ENCODE measurements around the gene PRSS1. TPM values are rescaled to one million over a fixed set of nuclear protein-coding genes. Genes with fewer than 3 reads are reported as not detected.

The PRSS1 gene
- total and polyA plus RNA-seq, 2 donors (not counting 1 experiment from before 2014, with no cell fraction given), result not detected

GRCh38 chr7:142784096-142784495, 34.8 kb downstream of the PRSS1 start:
- no peaks in the 10 kb centered on the region for H3K27me3 ChIP-seq (replicated peaks in 1 of 4; ENCODE audit: control extremely low read depth in 1 of 4, control insufficient read depth in 3 of 4, insufficient read depth in 4 of 4, low read length in 3 of 4)
- WGBS (ENCODE audit: insufficient coverage), result 93% methylated on average over 4 of the region's 7 CpGs
- H3K9me3 Mint-ChIP-seq (ENCODE audit: insufficient read depth), result peaks cover 2% of the 10 kb centered on the region
- POLR2A ChIA-PET, result interaction anchor here (3.6 to 18.8 kb wide), 3 partner anchors 12 to 71 kb away, joined by 24 to 961 read pairs (median 205); partner anchors contain the start of gene EPHB6
- no peak overlapping the region for H3K9ac ChIP-seq (ENCODE audit: low read length)
- H3K4me2 ChIP-seq (replicated peaks; ENCODE audit: low read depth, low read length, poor library complexity, severe bottlenecking), result no peak overlapping the region
- TF ChIP-seq EZH2 (IDR thresholded peaks at IDR 0.05; ENCODE audit: borderline replicate concordance, insufficient read depth, low read depth, low read length, poor library complexity, severe bottlenecking), result no peak
- TF ChIP-seq CTCF (IDR thresholded peaks at IDR 0.05), result no peak
- no peaks in the 10 kb centered on the region for H3K9me3 ChIP-seq (ENCODE audit: control extremely low read depth in 1 of 3, control insufficient read depth in 2 of 3, insufficient read depth in 1 of 3, low read length in 2 of 3)
- intact Hi-C loops (cut with micrococcal nuclease), result no loop called here
- peak overlapping the region; percentile 8 to 69 for H3K27ac ChIP-seq (ENCODE audit: low read length in 2 of 2)
- H3K4me3 ChIP-seq (ENCODE audit: control extremely low read depth in 1 of 5, extremely low read depth in 1 of 5, insufficient read depth in 1 of 5, low read depth in 2 of 5, low read length in 4 of 5), result no peak overlapping the region
- H2AFZ ChIP-seq (ENCODE audit: insufficient read depth, low read depth, low read length, poor library complexity, severe bottlenecking), result no peak overlapping the region
- no peak for ATAC-seq (ENCODE audit: low read depth)
- H3K36me3 ChIP-seq (replicated peaks in 1 of 2; ENCODE audit: control extremely low read depth in 1 of 2, control insufficient read depth in 1 of 2, extremely low read depth in 1 of 2, insufficient read depth in 2 of 2, low read length in 1 of 2), result no peaks in the 10 kb centered on the region
- no peaks in the 10 kb centered on the region for H3K27me3 Mint-ChIP-seq
- no peak for DNase-seq
- H3K4me1 ChIP-seq (ENCODE audit: control insufficient read depth in 2 of 2, insufficient read depth in 2 of 2, low read length in 2 of 2), result peaks cover 23 to 34% of the 10 kb centered on the region in 2 donors
- no peaks in the 10 kb centered on the region for H4K20me1 ChIP-seq (ENCODE audit: control insufficient read depth, insufficient read depth, low read length, poor library complexity, severe bottlenecking)
- H3K4me1 Mint-ChIP-seq, result peaks cover 44% of the 10 kb centered on the region
- peak overlapping the region; percentile 39 for H3K4me3 Mint-ChIP-seq
- H3K79me2 ChIP-seq (ENCODE audit: control insufficient read depth, insufficient read depth, low read length), result no peaks in the 10 kb centered on the region
- CTCF ChIA-PET, result interaction anchor here (0.7 to 32.8 kb wide), 14 partner anchors 12 to 180 kb away, joined by 3 to 1138 read pairs (median 32); partner anchors contain the start of genes EPHB6 and PRSS2
- peak overlapping the region; percentile 77 for H3K27ac Mint-ChIP-seq

GRCh38 chr7:142784716-142785115, 35.4 kb downstream of the PRSS1 start:
- POLR2A ChIA-PET, result interaction anchor here (0.6 to 18.8 kb wide), 5 partner anchors 11 to 82 kb away, joined by 4 to 961 read pairs (median 24); partner anchors contain the start of gene EPHB6
- H3K27ac ChIP-seq (ENCODE audit: low read length in 2 of 2), result peak overlapping the region; percentile 8 to 69
- Mint-ChIP-seq H3K4me3 (no peak overlapping the region), H3K27ac (peak overlapping the region; percentile 85), H3K4me1 (peaks cover 49% of the 10 kb centered on the region), H3K9me3 (ENCODE audit: insufficient read depth) (peaks cover 2% of the 10 kb centered on the region), H3K27me3 (no peaks in the 10 kb centered on the region)
- no peak overlapping the region for H2AFZ ChIP-seq (ENCODE audit: insufficient read depth, low read depth, low read length, poor library complexity, severe bottlenecking)
- intact Hi-C loops (cut with micrococcal nuclease), result no loop called here
- ATAC-seq (ENCODE audit: low read depth) (no peak), DNase-seq (no peak)
- TF ChIP-seq EZH2 (IDR thresholded peaks at IDR 0.05; ENCODE audit: borderline replicate concordance, insufficient read depth, low read depth, low read length, poor library complexity, severe bottlenecking), result no peak
- no peak for TF ChIP-seq CTCF (IDR thresholded peaks at IDR 0.05)
- CTCF ChIA-PET, result interaction anchor here (0.6 to 32.8 kb wide), 14 partner anchors 11 to 181 kb away, joined by 3 to 1138 read pairs (median 32); partner anchors contain the start of genes EPHB6 and PRSS2
- 71% methylated on average over 4 of the region's 8 CpGs for WGBS (ENCODE audit: insufficient coverage)
- no peaks in the 10 kb centered on the region for H3K36me3 ChIP-seq (replicated peaks in 1 of 2; ENCODE audit: control extremely low read depth in 1 of 2, control insufficient read depth in 1 of 2, extremely low read depth in 1 of 2, insufficient read depth in 2 of 2, low read length in 1 of 2)
- H3K4me1 ChIP-seq (ENCODE audit: control insufficient read depth in 2 of 2, insufficient read depth in 2 of 2, low read length in 2 of 2), result peaks cover 26 to 40% of the 10 kb centered on the region in 2 donors
- no peaks in the 10 kb centered on the region for H3K27me3 ChIP-seq (replicated peaks in 1 of 4; ENCODE audit: control extremely low read depth in 1 of 4, control insufficient read depth in 3 of 4, insufficient read depth in 4 of 4, low read length in 3 of 4)
- H3K4me3 ChIP-seq (ENCODE audit: control extremely low read depth in 1 of 5, extremely low read depth in 1 of 5, insufficient read depth in 1 of 5, low read depth in 2 of 5, low read length in 4 of 5), result no peak overlapping the region
- H3K79me2 ChIP-seq (ENCODE audit: control insufficient read depth, insufficient read depth, low read length), result no peaks in the 10 kb centered on the region
- H3K9me3 ChIP-seq (ENCODE audit: control extremely low read depth in 1 of 3, control insufficient read depth in 2 of 3, insufficient read depth in 1 of 3, low read length in 2 of 3), result no peaks in the 10 kb centered on the region
- H4K20me1 ChIP-seq (ENCODE audit: control insufficient read depth, insufficient read depth, low read length, poor library complexity, severe bottlenecking), result no peaks in the 10 kb centered on the region
- H3K4me2 ChIP-seq (replicated peaks; ENCODE audit: low read depth, low read length, poor library complexity, severe bottlenecking), result peak overlapping the region; percentile 12
- no peak overlapping the region for H3K9ac ChIP-seq (ENCODE audit: low read length)

Measured in B cell (primary cell).